ENCODE results near the gene SMARCA2.

DNA sequence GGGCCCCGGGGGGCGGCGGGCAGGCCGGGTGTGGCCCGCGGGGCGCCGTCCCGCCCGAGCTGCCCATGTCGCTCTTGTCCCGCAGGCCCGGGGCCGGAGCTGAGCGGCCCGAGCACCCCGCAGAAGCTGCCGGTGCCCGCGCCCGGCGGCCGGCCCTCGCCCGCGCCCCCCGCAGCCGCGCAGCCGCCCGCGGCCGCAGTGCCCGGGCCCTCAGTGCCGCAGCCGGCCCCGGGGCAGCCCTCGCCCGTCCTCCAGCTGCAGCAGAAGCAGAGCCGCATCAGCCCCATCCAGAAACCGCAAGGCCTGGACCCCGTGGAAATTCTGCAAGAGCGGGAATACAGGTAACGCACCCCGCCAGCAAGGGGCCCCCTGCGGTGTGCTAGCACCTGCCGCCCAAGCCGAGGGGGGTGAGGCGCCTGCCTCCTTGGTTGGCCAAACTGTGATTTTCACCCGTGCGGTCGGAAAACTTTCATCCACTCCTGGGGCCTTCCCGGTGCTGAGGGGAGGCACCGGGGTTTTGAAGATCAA, 32.1 kb downstream of the SMARCA2 start:
- TF ChIP-seq, protein P1, sequence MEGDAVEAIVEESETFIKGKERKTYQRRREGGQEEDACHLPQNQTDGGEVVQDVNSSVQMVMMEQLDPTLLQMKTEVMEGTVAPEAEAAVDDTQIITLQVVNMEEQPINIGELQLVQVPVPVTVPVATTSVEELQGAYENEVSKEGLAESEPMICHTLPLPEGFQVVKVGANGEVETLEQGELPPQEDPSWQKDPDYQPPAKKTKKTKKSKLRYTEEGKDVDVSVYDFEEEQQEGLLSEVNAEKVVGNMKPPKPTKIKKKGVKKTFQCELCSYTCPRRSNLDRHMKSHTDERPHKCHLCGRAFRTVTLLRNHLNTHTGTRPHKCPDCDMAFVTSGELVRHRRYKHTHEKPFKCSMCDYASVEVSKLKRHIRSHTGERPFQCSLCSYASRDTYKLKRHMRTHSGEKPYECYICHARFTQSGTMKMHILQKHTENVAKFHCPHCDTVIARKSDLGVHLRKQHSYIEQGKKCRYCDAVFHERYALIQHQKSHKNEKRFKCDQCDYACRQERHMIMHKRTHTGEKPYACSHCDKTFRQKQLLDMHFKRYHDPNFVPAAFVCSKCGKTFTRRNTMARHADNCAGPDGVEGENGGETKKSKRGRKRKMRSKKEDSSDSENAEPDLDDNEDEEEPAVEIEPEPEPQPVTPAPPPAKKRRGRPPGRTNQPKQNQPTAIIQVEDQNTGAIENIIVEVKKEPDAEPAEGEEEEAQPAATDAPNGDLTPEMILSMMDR (IDR thresholded peaks at IDR 0.05) = no peak
- TF ChIP-seq POLR2A (IDR thresholded peaks at IDR 0.05) = no peak

Data from thyroid gland (tissue), 4 donors.